Measurements from ENCODE around the gene UNC45B. TPM values are rescaled to one million over a fixed set of nuclear protein-coding genes. Genes with fewer than 3 reads are reported as not detected.

UNC45B gene
- polyA plus RNA-seq, 1 donor (not counting 4 experiments of a cell fraction or from before 2014, with no cell fraction given) = 0.03 TPM

DNA sequence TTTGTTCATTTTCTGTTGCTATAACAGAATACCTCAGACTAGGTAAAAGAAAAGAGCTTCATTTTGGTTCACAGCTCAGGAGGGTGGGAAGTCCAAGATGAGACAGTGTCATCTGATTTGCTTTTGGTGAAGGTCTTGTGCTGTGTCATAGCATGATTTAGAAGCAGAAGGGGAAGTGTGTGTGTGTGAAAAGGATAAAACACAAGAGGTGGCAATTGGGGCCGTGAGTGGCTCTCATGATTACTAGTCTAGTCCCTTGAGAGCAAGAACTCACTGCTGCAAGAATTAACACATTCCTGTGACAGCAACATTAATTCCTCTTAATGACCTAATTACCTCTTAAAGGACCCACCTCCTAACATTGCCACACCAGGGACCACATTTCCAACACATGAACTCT lies 38.2 kb downstream of the UNC45B start:
- no peak for TF ChIP-seq EZH2 (IDR thresholded peaks at IDR 0.05; ENCODE audit: low read length)
- TF ChIP-seq, protein P1, sequence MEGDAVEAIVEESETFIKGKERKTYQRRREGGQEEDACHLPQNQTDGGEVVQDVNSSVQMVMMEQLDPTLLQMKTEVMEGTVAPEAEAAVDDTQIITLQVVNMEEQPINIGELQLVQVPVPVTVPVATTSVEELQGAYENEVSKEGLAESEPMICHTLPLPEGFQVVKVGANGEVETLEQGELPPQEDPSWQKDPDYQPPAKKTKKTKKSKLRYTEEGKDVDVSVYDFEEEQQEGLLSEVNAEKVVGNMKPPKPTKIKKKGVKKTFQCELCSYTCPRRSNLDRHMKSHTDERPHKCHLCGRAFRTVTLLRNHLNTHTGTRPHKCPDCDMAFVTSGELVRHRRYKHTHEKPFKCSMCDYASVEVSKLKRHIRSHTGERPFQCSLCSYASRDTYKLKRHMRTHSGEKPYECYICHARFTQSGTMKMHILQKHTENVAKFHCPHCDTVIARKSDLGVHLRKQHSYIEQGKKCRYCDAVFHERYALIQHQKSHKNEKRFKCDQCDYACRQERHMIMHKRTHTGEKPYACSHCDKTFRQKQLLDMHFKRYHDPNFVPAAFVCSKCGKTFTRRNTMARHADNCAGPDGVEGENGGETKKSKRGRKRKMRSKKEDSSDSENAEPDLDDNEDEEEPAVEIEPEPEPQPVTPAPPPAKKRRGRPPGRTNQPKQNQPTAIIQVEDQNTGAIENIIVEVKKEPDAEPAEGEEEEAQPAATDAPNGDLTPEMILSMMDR (optimal IDR thresholded peaks at IDR 0.05 in 1 of 3, IDR thresholded peaks at IDR 0.05 in 1 of 3, conservative IDR thresholded peaks at IDR 0.05 in 1 of 3; ENCODE audit: extremely low read depth in 1 of 3, insufficient read depth in 2 of 3, low read length in 3 of 3) = no peak
- Histone ChIP-seq H3K9ac (ENCODE audit: control insufficient read depth, extremely low read depth, insufficient read depth, low read length) (no peak overlapping the region), H3K9me1 (ENCODE audit: control insufficient read depth, extremely low read depth, insufficient read depth, low read length) (no peaks in the 10 kb centered on the region), H4K20me1 (ENCODE audit: control insufficient read depth, extremely low read depth, insufficient read depth, low read length) (no peaks in the 10 kb centered on the region), H3K27me3 (ENCODE audit: control insufficient read depth, extremely low read depth, insufficient read depth, low read length) (no peaks in the 10 kb centered on the region), H3K4me2 (ENCODE audit: control insufficient read depth, extremely low read depth, insufficient read depth, low read depth, low read length) (no peak overlapping the region), H3K27ac (ENCODE audit: control insufficient read depth, insufficient read depth, low read length) (no peak overlapping the region), H3K79me2 (ENCODE audit: control insufficient read depth, insufficient read depth, low read length) (no peaks in the 10 kb centered on the region), H3K4me3 (ENCODE audit: control insufficient read depth in 2 of 3, extremely low read depth in 1 of 3, insufficient read depth in 2 of 3, low read depth in 1 of 3, low read length in 3 of 3) (no peak overlapping the region), H2AFZ (ENCODE audit: control insufficient read depth, low read length) (no peak overlapping the region), H3K9me3 (ENCODE audit: control insufficient read depth, low read depth, low read length) (no peaks in the 10 kb centered on the region), H3K36me3 (ENCODE audit: control insufficient read depth in 2 of 2, extremely low read depth in 1 of 2, insufficient read depth in 2 of 2, low read length in 2 of 2) (no peaks in the 10 kb centered on the region), H3K4me1 (ENCODE audit: control insufficient read depth, extremely low read depth, insufficient read depth, low read length) (peaks cover 19% of the 10 kb centered on the region)
- dilution Hi-C loops (cut with MboI; ENCODE audit: extremely low pct_ligation_motif_present, low sequenced_read_pairs) = no loop called here
- DNase-seq (ENCODE audit: low read depth, low spot score) = no peak
- no peak for FAIRE-seq

DNA sequence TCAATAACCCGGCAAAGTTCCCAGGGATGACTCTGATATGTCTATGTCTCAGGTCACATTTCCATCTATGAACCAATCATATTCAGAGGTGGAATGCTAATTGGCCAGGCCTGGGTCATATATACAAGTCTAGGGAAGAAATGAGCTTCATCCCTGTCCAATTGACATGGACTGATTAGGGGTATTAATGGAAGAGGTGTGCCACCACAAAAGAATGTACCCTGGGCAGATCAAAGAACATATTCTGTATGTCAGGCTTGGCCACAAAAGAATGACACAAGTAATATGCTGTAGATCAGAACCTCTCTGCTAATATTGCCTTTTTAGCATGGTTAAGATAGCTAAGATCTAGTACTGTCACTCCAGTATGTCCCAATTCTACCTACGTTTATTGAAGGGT lies 39.9 kb downstream of the UNC45B start:
- H3K27me3 ChIP-seq (ENCODE audit: control insufficient read depth, extremely low read depth, insufficient read depth, low read length) = no peaks in the 10 kb centered on the region
- H3K9me1 ChIP-seq (ENCODE audit: control insufficient read depth, extremely low read depth, insufficient read depth, low read length) = no peaks in the 10 kb centered on the region
- no peak overlapping the region for H3K27ac ChIP-seq (ENCODE audit: control insufficient read depth, insufficient read depth, low read length)
- FAIRE-seq (no peak), DNase-seq (ENCODE audit: low read depth, low spot score) (no peak)
- H4K20me1 ChIP-seq (ENCODE audit: control insufficient read depth, extremely low read depth, insufficient read depth, low read length) = no peaks in the 10 kb centered on the region
- H3K4me2 ChIP-seq (ENCODE audit: control insufficient read depth, extremely low read depth, insufficient read depth, low read depth, low read length) = no peak overlapping the region
- no peaks in the 10 kb centered on the region for H3K9me3 ChIP-seq (ENCODE audit: control insufficient read depth, low read depth, low read length)
- dilution Hi-C loops (cut with MboI; ENCODE audit: extremely low pct_ligation_motif_present, low sequenced_read_pairs) = no loop called here
- no peak for TF ChIP-seq EZH2 (IDR thresholded peaks at IDR 0.05; ENCODE audit: low read length)
- TF ChIP-seq, protein P1 (optimal IDR thresholded peaks at IDR 0.05 in 1 of 3, IDR thresholded peaks at IDR 0.05 in 1 of 3, conservative IDR thresholded peaks at IDR 0.05 in 1 of 3; ENCODE audit: extremely low read depth in 1 of 3, insufficient read depth in 2 of 3, low read length in 3 of 3) = no peak
- no peak overlapping the region for H3K4me3 ChIP-seq (ENCODE audit: control insufficient read depth in 2 of 3, extremely low read depth in 1 of 3, insufficient read depth in 2 of 3, low read depth in 1 of 3, low read length in 3 of 3)
- no peaks in the 10 kb centered on the region for H3K36me3 ChIP-seq (ENCODE audit: control insufficient read depth in 2 of 2, extremely low read depth in 1 of 2, insufficient read depth in 2 of 2, low read length in 2 of 2)
- H3K9ac ChIP-seq (ENCODE audit: control insufficient read depth, extremely low read depth, insufficient read depth, low read length) = no peak overlapping the region
- peaks cover 19% of the 10 kb centered on the region for H3K4me1 ChIP-seq (ENCODE audit: control insufficient read depth, extremely low read depth, insufficient read depth, low read length)
- H3K79me2 ChIP-seq (ENCODE audit: control insufficient read depth, insufficient read depth, low read length) = no peaks in the 10 kb centered on the region
- H2AFZ ChIP-seq (ENCODE audit: control insufficient read depth, low read length) = no peak overlapping the region
